Mucosa of stomach (tissue), 1 donor: ENCODE measurements around the gene ABCD4.
"Not testable (repeated sequence)": the region's sequence is repeated elsewhere in the genome, so short reads cannot be mapped to it uniquely, and the experiment has no call there.

Source experiments
- H3K27me3 ChIP-seq: one replicate; pipeline ENCODE4 v1.7.0; 2013; ENCODE audit warnings: mild to moderate bottlenecking, low read length; ENCODE audit not compliant: control insufficient read depth, insufficient read depth
- H3K36me3 ChIP-seq: one replicate; pipeline ENCODE4 v1.7.0; 2013; ENCODE audit warnings: low read length; ENCODE audit not compliant: control insufficient read depth, insufficient read depth
- H3K4me1 ChIP-seq: one replicate; pipeline ENCODE4 v1.7.0; 2013; ENCODE audit warnings: mild to moderate bottlenecking, low read length; ENCODE audit not compliant: control insufficient read depth, insufficient read depth
- H3K4me3 ChIP-seq: one replicate; pipeline ENCODE4 v1.7.0; 2013; ENCODE audit warnings: low read length
- H3K9ac ChIP-seq: one replicate; pipeline ENCODE4 v1.7.0; 2013; ENCODE audit warnings: mild to moderate bottlenecking, low read length, moderate library complexity
- H3K9me3 ChIP-seq: one replicate; pipeline ENCODE4 v1.7.0; 2013; ENCODE audit warnings: mild to moderate bottlenecking, low read length, moderate library complexity; ENCODE audit not compliant: control insufficient read depth
- donor health status: Pancreatic carcinoma.

ABCD4 gene

DNA sequence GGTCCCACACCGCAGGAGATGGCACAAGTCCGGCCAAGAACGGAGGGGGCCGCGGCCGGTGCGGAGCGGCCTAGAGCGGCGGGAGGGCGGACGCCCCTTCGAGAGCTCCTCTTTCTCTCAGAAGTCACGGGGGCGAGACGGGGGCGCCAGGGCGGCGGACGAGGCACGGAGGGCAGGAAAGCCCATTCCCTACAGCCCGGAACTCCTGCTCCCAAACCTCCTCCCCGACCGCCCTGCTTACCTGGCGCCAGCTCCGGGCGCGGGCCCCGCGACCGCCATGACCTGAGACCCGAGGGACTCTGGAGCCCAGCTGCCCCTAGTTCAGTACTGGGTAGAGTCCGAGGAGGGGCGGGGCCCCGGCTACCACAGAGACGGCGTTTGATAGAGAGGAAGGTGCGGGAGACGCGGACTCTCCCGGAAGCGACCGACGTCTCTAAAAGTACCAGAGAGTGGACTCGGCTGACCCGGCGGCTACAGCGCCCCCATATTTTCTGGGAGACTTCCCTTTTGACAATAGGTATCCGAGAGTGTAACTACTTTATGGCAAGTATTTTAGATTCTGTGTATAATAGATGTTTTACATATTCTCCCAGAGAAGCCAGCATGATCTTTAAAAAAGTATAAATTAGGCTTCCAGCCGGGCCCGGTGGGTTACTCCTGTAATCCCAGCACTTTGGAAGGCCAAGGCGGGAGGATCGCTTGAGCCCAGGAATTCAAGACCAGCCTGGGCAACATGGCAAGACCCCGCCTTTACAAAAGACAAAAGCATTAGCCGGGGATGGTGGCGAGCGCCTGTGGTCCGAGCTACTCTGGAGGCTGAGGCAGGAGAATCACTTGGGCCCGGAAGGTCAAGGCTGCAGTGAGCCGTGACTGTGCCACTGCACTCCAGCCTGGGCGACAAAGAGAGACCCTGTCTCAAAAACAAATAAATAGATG is at the start of gene ABCD4:
ABCD4 (minus strand) TSS at position 301 of the 936 bp plus-strand sequence; CDS start at position 279, 22 bp downstream.
- Histone ChIP-seq H3K4me1 (peaks cover 13% of the 10 kb centered on the region), H3K36me3 (peaks cover 8% of the 10 kb centered on the region), H3K9ac (peak within 1 kb of the TSS; percentile 90), H3K27me3 (no peaks in the 10 kb centered on the region), H3K9me3 (no peaks in the 10 kb centered on the region), H3K4me3 (peak within 1 kb of the TSS; percentile 69)

DNA sequence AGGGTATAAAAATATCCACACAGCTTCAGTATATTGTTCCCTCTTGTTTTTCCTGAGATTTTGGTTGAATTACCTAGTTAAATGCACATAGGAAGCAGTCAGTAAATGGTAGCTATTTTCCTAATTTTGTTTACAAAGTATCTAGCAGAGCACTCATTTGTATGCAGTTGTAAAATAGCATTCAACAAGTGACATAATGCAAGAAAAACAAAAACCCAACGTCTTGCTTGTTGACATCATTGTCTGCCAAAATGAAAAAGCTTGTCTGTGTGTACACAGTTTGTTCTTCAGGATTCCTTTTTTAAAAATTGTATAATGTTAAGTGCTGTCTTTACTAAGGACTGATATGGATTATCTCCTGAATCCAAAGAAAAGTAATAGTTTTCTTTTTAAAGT is 48.2 kb upstream of the ABCD4 start:
- Histone ChIP-seq H3K9me3 (no peaks in the 10 kb centered on the region), H3K36me3 (no peaks in the 10 kb centered on the region), H3K4me1 (peaks cover 23% of the 10 kb centered on the region), H3K27me3 (no peaks in the 10 kb centered on the region), H3K9ac (no peak overlapping the region), H3K4me3 (no peak overlapping the region)

DNA sequence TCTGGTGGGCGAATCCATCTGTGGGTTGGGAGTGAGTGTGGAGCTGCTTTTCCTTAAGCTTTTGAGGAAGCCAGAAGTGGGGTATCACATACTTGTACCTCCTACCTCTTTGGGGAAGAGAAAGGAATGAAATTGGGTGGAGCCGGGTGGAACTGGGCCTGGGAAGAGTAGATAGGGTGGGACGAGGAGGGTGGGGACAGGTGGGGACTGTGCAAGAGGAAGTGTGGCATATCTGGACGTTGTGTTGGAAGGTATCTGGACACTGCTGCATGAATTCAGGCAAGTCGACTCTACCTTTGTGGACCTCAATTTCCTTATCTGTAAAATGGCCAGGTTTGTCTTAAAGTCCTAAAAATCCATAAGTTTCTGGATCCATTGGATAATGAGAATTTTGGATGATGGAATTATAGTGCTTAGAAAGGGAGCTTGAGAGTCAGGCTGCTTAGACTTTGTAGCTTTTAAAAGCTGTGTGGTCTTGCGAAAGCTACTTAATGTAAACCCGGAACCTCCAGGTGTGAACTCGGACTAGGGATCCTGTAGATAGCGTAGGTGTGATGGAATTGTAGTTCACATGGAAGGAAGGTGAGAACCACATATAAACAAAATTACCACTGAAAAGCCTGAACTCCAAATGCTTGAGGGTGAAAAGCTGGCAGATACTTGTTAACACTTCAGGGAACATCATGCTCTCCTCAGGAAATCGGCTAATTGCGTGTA is 47.6 kb upstream of the ABCD4 start:
- H3K27me3 ChIP-seq, result no peaks in the 10 kb centered on the region
- no peak overlapping the region for H3K4me3 ChIP-seq
- H3K9ac ChIP-seq, result no peak overlapping the region
- peaks cover 23% of the 10 kb centered on the region for H3K4me1 ChIP-seq
- no peaks in the 10 kb centered on the region for H3K9me3 ChIP-seq
- H3K36me3 ChIP-seq, result no peaks in the 10 kb centered on the region

DNA sequence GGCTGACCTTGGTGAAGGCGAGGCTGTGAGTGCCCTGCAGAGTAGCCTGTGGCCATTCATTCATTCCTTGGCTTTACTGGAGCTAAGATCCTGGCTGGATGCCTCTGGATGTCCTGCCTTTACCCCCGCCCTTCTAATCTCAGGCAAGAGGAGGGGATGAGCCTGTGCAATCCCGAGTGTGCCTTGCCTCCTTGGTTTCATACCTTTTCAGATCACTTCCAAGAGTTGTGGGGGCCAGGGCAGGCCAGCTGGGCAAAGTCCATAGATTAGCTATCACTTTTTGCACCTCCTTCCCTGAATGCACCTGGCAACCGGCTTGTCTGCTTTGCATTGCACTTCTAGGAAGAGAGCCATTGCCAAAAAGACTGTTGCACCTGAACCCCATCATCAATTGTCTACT is 47.0 kb upstream of the ABCD4 start:
- no peak overlapping the region for H3K9ac ChIP-seq
- no peaks in the 10 kb centered on the region for H3K9me3 ChIP-seq
- H3K4me1 ChIP-seq, result peaks cover 23% of the 10 kb centered on the region
- no peaks in the 10 kb centered on the region for H3K36me3 ChIP-seq
- no peak overlapping the region for H3K4me3 ChIP-seq
- H3K27me3 ChIP-seq, result no peaks in the 10 kb centered on the region

DNA sequence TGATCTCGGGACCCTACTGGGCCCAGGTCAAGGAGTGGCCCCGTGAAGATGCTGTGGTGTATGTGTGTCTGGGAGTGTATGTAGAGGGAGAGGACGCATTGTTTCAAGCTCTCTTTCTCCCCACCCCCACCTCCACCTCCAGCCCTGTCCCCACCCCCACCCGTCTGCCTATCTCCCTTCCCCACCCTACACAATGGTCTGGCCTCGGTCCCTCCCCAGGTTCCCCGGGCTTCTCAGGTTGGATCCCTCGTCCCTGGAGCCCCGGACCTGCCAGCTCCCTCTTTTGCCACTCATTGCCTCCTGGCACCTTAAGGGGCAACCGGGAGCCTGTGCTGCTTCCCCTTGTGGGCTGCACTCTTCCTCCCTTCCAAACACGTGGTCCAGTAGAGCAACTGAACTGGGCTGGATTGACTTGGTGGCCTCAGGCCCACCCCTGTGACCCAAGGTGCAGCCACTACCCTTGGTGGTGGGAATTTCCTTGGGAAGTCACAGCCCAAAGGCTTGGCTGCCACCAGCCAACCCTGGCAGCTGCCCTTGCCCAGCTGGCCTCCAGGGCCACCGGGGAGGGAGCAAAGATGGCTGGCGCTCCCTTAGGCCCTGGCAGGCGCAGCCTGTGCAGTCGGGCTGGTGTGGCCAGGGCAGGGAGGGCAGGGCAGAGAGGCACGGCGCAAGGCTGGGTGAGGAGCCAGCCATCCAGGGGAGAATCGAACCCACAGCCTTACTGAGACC is 46.2 kb upstream of the ABCD4 start:
- no peak overlapping the region for H3K9ac ChIP-seq
- no peaks in the 10 kb centered on the region for H3K9me3 ChIP-seq
- H3K36me3 ChIP-seq, result no peaks in the 10 kb centered on the region
- no peak overlapping the region for H3K4me3 ChIP-seq
- H3K27me3 ChIP-seq, result no peaks in the 10 kb centered on the region
- H3K4me1 ChIP-seq, result peaks cover 23% of the 10 kb centered on the region

DNA sequence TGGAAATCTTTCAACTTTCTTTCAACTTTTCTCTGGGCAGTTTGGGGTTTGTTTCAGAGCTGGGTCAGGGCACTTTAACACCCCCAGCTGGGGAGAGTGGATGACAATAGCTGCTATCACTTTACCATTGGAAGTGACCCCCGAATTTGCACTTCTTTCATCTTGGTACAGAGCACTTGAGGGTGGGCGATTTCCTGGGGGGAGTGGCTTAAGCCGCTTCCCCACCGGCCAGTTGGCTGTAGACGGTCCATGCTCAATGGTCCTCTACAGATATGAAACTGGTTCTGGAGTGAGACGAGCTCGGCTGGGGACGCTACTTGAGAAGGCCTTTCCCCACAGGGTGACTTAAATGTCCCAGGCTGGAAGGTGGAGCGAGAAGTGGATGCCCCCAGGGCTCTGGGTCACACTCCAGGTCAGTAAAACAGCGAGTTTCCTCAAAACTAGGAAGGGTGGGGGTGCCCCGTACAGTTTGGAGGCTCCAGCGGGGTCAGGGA is 45.6 kb upstream of the ABCD4 start, which contains the start of gene VRTN:
VRTN (plus strand) TSS at position 231 of the 494 bp plus-strand sequence. CDS start 8,313 bp downstream, outside the sequence.
- no peaks in the 10 kb centered on the region for H3K27me3 ChIP-seq
- no peaks in the 10 kb centered on the region for H3K36me3 ChIP-seq

DNA sequence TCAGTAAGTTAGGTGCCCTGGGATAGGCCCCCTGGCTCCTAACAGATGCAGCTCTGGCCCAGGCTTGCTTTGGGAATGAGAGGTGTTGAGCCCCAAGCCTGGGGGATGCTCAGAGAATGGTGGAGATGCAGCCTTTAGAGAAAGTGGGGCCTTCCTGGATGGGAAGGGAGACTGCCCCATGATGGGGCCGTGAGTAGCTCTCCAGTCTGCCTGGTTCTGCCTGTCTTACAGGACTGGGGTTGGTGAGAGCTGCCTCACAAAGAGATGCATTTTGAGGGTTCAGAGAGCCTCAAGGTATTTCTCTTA is 45.0 kb upstream of the ABCD4 start:
- Histone ChIP-seq H3K36me3 (no peaks in the 10 kb centered on the region), H3K9me3 (no peaks in the 10 kb centered on the region), H3K27me3 (no peaks in the 10 kb centered on the region), H3K9ac (no peak overlapping the region), H3K4me1 (peaks cover 23% of the 10 kb centered on the region), H3K4me3 (no peak overlapping the region)

More for the DNA sequence above, 45.6 kb upstream of the ABCD4 start, which contains the start of gene VRTN:
- no peak within 1 kb of the TSS for H3K4me3 ChIP-seq
- no peak within 1 kb of the TSS for H3K9ac ChIP-seq
- peaks cover 23% of the 10 kb centered on the region for H3K4me1 ChIP-seq
- H3K9me3 ChIP-seq, result no peaks in the 10 kb centered on the region

DNA sequence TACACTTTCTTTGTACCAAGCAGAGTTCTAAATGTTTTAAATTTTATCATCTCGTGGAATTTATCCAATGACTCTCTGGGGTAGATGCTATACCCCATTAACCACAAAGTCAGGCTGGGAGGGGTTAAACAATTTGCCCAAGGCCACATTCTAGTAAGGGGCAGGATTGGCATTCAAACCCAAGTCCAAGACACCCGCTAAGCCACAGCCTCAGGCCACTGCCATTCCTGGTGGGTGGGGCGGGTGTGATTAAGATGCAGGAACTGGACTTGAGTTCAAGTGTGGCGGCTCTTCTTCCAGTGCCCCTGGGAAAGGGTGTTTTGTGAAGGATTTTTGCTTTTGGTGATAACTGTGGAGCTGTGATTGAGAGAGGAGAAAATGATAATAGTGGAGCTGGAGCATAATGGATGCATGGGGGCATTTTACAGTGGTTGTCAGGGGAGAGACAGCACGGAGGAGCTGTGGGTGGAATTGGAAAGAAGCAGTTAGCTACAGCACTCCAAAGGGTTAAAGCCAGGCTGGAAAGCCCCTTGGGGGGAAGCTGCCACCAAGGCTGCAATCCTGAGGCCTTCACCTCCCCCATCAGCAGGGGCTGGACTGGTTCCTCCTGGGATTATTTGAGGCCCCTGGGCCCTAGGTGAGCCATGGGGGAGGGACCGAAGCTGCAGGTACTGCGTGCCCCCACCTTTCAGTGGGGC is 44.5 kb upstream of the ABCD4 start:
- Histone ChIP-seq H3K27me3 (no peaks in the 10 kb centered on the region), H3K4me1 (peaks cover 23% of the 10 kb centered on the region), H3K9me3 (no peaks in the 10 kb centered on the region), H3K4me3 (no peak overlapping the region), H3K36me3 (no peaks in the 10 kb centered on the region), H3K9ac (no peak overlapping the region)

DNA sequence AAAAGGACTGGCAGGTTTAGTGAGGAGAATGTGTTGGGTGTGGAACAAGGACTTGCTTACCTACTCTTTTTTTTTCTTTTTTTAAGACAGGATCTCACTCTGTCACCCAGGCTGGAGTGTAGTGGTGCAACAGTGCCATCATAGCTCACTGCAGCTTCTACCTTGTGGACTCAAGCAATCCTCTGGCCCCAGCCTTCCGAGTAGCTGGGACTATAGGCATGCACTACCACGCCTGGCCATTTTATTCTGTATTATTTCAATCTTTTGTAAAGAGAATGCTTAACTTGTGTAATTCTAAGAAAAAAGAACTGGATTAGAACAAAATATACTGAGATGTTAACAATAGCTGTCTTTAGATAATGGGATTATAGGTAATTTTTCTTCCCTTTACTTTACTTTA is 43.6 kb upstream of the ABCD4 start:
- Histone ChIP-seq H3K27me3 (no peaks in the 10 kb centered on the region), H3K9me3 (no peaks in the 10 kb centered on the region), H3K4me3 (no peak overlapping the region), H3K9ac (no peak overlapping the region), H3K4me1 (peaks cover 23% of the 10 kb centered on the region), H3K36me3 (no peaks in the 10 kb centered on the region)

DNA sequence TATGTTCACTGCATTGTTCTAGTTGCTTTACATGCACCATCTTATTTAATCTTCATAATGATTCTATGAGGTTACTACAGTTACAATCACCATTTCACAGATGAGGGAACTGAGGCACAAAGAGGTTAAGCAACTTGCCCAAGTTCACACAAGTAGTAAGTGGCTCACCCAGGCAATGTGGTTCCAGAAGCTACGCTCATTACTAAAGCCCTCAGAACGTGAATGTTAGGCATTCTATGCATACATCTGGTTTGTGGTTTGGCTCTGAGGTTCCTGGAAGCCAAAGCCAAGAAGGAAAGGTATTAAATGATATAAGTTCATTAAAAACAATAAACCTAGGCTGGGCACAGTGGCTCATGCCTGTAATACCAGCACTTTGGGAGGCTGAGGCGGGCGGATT is 31.2 kb upstream of the ABCD4 start:
- H3K9me3 ChIP-seq, result no peaks in the 10 kb centered on the region
- H3K4me3 ChIP-seq, result no peak overlapping the region

DNA sequence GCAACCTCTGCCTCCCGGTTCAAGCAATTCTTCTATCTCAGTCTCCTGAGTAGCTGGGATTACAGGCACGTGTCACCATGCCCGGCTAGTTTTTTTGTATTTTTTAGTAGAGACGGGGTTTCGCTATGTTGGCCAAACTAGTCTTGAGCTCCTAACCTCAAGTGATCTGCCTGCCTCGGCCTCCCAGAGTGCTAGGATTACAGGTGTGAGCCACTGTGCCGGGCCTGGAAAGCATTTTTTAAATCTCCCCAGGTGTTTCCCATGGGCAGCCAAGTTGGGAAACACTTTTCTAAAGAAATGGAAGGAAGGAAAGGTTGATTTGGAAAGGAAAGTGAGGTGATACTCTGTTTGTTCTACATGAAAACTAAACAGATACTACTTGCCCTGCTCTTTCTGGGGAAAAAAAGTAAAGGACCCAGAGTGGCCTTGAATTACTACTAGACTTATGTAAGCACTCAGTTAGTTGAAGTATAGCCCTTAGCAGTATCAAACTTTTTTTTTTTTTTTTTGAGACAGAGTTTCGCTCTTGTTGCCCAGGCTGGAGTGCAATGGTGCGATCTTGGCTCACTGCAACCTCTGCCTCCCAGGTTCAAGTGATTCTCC is 27.3 kb upstream of the ABCD4 start:
- H3K4me1 ChIP-seq, H3K4me3 ChIP-seq, H3K9me3 ChIP-seq, H3K9ac ChIP-seq, H3K36me3 ChIP-seq, H3K27me3 ChIP-seq: not testable (repeated sequence)

More for the DNA sequence above, 31.2 kb upstream of the ABCD4 start:
- Histone ChIP-seq H3K27me3 (no peaks in the 10 kb centered on the region), H3K4me1 (no peaks in the 10 kb centered on the region), H3K36me3 (no peaks in the 10 kb centered on the region), H3K9ac (no peak overlapping the region)
